ENCODE data around the gene ABI3. TPM values are rescaled to one million over a fixed set of nuclear protein-coding genes. Genes with fewer than 3 reads are reported as not detected.

ABI3 gene
- total RNA-seq, 1 donor from 2014 or later: 4.0 TPM

GRCh38 chr17:49224198-49224996 lies 13.9 kb downstream of the ABI3 start:
- DNase-seq (ENCODE audit: low spot score) (no peak), ATAC-seq (peak; percentile 10)

DNA sequence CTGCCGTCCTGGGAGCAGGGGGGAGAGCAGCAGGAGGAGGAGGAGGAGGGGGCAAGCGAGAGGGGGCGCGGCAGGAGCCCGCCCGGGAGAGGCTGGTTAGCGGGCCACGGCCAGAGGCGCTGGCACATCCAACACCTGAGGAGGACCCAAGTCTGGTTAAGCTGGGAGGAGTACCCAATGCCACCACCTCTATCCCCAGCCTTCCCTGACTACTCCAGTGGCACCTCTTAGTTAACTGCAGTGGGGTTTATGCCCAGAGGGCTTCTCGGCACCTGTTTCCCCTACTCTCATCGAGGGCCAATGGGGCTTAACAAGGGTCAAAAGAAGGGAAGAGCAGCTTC lies 14.5 kb downstream of the ABI3 start:
- DNase-seq (ENCODE audit: low spot score) (no peak), ATAC-seq (no peak)

DNA sequence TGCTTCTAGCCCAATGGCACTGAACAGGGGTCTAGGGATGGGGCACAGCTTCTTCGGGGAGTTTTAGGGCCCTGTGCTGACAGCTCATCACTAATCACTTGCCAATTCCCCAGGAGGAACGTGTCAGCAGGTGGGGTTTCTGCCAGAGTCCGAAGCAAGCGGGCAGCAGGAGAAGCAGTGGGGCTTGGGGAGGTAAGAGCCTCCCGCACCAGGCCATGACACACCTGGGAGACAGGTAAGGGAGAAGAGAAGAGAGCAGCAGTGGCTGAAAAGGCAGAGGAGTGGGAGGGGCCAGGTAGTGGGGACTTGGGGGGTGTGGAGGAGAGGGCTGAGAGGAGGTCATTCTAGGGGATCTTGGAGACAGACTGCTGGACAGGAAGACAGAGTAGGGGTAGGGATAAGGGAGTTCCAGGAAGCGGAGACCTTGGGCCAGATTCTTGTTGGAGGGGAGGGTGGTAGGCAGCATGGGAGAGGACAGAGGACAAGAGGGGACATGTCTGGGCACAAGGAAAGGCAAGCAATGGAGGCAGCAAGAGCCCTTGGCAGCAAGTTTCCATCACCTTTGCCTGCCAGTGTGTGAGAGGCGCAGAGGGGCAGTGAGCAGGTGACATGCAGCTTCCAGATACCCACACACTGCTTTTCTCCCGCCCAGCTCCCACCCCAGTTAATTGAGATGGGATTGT lies 15.2 kb downstream of the ABI3 start:
- DNase-seq (ENCODE audit: low spot score) (no peak), ATAC-seq (no peak)

- DNase-seq (ENCODE audit: low spot score) (no peak), ATAC-seq (no peak)
These were observed 16.4 kb downstream of the ABI3 start for GRCh38 chr17:49226771-49227435.

GRCh38 chr17:49227436-49228261 lies 17.1 kb downstream of the ABI3 start:
- ATAC-seq: peak; percentile 74
- DNase-seq (ENCODE audit: low spot score): peak; percentile 65

DNA sequence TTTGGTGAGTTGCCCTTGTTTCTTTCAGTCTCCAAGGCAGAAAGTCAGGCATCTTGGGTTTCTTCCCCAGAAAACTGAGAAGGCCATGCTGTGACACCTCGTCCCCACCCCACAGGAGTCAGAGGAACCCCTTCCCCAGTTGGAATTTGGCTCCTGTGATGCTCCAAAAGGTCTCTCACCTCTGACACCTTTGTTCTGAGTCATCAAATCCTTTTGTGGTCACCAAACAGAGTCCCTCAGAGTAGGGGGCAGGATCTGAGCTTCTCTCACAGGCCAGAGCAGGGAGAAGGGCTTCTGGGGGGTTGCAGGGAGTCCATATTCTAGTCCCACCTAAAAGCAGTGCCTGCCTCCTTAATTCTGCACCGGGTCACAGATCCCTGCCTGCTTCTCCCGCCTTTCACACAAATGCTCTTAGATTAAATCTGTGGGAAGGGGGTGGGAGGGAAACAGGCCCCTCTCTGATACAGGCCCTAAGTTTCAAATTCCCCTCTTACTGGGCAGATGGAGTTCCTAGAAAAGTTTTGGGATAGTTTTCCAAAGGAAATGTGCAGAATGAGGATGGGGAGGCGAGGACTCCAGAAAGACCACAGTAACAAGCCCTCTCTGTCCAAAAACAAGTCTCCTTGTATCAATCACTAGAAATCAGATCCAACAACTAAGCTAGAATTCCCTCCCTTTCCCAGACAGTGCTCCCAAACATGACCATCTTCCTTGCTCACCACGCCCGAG lies 18.7 kb downstream of the ABI3 start:
- DNase-seq (ENCODE audit: low spot score): no peak
- no peak for ATAC-seq

DNA sequence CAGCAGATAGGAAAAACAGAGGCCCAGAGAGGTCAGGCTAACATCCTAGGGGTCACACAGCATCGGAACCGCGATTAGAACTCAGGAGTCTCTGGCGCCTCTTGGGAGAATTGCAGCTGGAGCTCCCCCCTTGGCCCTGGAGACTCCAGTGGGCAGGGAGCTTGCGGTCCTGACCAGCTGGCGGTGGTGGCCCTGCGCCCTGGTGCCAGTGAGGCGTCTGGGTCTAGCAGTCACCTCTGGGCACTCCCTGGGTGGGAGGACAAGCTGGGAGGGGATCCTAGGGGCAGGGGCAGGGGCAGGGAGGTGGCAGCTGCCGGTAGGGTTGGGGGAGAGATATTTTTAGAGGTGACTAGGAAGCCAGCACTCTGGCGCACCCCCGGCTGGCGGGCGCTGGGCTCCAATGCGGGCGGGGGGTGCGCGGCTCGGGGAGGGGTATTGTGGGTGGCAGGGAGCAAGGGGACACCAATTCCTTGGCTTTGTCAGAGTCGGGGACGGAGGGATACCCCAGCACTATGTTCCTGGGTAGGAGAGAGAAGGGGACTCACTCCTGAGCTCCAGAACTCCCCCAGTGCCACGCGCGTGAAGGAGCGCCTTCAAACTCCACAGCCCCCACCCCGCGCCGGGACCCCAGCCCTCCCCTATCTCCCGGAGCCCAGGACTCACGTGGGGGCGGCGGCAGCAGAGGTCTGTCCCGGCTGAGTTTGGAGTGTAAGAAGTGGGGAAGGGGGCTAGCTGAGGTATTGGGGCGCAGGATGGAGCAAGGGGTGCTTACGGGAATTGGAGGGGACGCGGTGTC lies 19.5 kb downstream of the ABI3 start:
- ATAC-seq (no peak), DNase-seq (ENCODE audit: low spot score) (no peak)

GRCh38 chr17:49230636-49231562 lies 20.4 kb downstream of the ABI3 start, which contains the start of gene PHOSPHO1:
TSS of gene PHOSPHO1 (minus strand) at chr17:49230787. CDS start at chr17:49226691, 4,096 bp downstream.
- peak; percentile 77 for DNase-seq (ENCODE audit: low spot score)
- peak; percentile 75 for ATAC-seq

DNA sequence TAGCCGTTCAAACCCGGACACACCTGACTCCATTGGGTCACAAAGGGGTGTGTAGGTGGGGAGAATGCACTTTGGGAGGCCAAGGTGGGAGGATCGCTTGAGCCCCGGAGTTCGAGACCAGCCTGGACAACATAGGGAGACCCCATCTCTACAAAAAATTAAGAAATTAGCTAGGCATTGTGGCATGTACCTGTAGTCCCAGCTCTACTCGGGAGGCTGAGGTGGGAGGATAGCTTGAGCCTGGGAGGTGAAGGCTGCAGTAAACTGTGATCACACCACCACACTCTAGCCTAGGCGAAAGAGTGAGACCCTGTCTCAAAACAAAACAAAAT lies 21.0 kb downstream of the ABI3 start:
- ATAC-seq (no peak), DNase-seq (ENCODE audit: low spot score) (no peak)

GRCh38 chr17:49234509-49235080 lies 24.1 kb downstream of the ABI3 start:
- DNase-seq (ENCODE audit: low spot score) (no peak), ATAC-seq (no peak)

DNA sequence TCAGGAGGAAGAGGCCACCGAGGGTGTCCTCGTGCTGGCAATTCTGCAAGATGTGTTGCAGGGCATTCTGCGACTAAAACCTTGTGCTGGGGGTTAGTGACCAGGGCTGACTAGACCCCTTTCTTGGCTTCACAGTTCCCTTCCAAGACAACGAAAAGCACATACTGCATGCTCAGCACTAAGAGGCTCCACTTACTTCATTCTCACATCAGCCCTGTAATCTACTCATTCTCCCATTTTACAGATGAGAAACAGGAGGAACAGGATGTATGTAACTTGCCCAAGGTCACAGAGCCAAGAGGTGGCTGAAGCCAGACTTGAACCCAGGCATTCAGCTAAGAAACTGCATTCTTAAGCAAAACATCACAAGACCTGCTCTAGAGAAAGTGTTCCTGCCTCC lies 25.4 kb downstream of the ABI3 start:
- DNase-seq (ENCODE audit: low spot score) (no peak), ATAC-seq (no peak)

GRCh38 chr17:49239963-49240362 lies 29.5 kb downstream of the ABI3 start:
- ATAC-seq (no peak), DNase-seq (ENCODE audit: low spot score) (no peak)

DNA sequence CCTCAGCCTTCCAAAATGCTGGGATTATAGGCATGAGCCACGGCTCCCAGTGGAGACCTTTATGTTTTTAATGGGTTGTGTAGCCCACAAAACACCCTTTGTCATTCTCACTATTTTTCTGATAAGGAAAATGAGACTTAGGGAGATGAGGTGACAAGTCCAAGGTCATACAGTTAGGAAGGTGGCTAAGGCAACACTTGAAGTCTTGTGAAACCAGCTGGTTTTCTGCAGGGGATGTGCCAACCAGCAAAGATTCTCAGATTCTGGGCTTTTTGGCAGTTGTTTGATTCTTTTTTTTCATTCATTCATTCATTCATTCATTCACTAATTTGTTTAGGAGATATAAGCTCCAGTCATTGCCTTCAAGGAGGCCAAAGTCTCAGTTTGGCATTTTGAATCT lies 30.1 kb downstream of the ABI3 start:
- DNase-seq (ENCODE audit: low spot score): no peak
- ATAC-seq: no peak

DNA sequence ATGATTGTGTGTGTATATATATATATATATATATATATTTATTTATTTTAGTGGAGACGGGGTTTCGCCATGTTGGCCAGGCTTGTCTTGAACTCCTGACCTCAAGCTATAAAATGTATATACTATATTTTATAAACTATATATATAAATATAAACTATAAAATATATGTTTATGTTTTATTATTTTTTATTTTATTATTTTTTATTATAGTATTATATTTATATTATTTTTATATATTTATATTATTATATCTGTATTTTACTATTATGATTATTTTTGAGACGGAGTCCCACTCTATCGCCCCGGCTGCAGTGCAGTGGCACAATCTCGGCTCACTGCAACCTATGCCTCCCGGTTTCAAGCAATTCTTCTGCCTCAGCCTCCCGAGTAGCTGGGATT lies 30.5 kb downstream of the ABI3 start:
- ATAC-seq: no peak

GRCh38 chr17:49241692-49242397 lies 31.3 kb downstream of the ABI3 start:
- no peak for DNase-seq (ENCODE audit: low spot score)
- ATAC-seq: no peak

More for the DNA sequence above, 30.5 kb downstream of the ABI3 start:
- DNase-seq (ENCODE audit: low spot score): no peak

- DNase-seq (ENCODE audit: low spot score): no peak
- no peak for ATAC-seq
These were observed 32.3 kb downstream of the ABI3 start for GRCh38 chr17:49242813-49243212.

DNA sequence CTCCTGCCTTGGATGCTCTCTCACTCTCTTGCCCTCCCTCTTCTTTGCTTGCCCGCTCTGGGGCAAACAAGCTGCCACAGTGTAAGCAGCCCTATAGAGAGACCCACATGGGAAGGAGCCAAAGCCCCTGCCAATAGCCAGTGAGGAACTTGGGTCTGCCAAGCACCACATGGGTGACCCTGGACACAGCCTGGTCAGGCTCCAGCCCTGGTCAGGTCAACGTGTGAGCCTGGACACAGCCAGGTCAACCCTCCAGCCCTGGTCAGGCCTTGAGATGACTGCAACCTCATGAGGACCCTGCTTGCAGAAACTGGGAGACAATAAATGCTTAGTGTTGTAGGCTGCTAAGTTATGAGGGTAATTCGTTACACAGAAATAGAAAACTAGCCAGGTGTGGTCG lies 34.3 kb downstream of the ABI3 start:
- ATAC-seq: no peak
- DNase-seq (ENCODE audit: low spot score): no peak

GRCh38 chr17:49247944-49248343 lies 37.4 kb downstream of the ABI3 start:
- ATAC-seq (no peak), DNase-seq (ENCODE audit: low spot score) (no peak)

Data from left lobe of liver (tissue), 2 donors.